ENCODE data around the gene PRIMPOL. TPM values are rescaled to one million over a fixed set of nuclear protein-coding genes. Genes with fewer than 3 reads are reported as not detected.
A peak's percentile ranks its signal among the peaks of the same experiment; 100 is the strongest.

PRIMPOL gene
- total RNA-seq, 1 donor from 2014 or later = 12.5 TPM

DNA sequence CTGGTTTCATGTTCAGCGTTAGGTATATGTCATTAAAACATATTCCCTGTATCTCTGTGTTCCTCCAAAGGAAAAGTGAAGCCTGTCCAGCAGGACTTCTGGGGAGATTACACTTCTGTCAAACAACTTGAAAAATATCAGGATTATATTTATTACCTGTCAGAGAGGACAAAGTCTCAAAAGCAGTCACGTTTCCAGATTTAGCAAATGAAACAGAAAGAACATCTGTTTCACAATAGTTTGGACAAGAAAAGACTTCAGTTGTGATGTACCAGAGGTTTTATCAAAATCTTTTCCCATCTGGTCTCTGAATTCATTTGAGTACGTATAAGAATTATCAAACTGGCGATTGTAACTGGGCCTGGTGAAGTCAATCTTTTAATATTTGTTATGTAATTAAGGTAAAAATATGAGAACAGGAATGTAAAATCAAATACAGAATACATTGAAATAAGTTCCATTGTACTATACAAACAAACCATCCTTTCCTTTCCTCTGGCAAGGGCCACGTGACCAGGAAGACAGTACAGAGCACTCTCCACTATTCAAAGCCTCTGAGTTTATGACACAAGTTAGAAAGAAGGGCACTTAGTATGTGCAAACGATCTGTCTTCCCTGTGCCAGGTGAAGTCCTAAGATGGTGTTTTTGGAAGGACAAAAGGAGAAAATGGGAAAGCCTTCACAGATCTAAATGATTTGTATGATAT lies 3.5 kb upstream of the PRIMPOL start:
- intact Hi-C loops (cut with DNase I) = loop anchor here (5.0 to 10.0 kb wide), 5 partner anchors 86 to 1549 kb away; partner anchors contain the start of genes CENPU and CYP4V2
- Histone ChIP-seq H3K27me3 (no peaks in the 10 kb centered on the region), H3K27ac (peak overlapping the region; percentile 29 to 100), H3K9me3 (no peaks in the 10 kb centered on the region), H3K4me3 (peak overlapping the region in 1 of 2 donors; percentile 88), H3K4me1 (peaks cover 9 to 47% of the 10 kb centered on the region in 2 donors), H3K36me3 (peaks cover 4% of the 10 kb centered on the region in 2 donors)
- no peak for DNase-seq (ENCODE audit: low spot score in 2 of 2)
- TF ChIP-seq, protein P1, sequence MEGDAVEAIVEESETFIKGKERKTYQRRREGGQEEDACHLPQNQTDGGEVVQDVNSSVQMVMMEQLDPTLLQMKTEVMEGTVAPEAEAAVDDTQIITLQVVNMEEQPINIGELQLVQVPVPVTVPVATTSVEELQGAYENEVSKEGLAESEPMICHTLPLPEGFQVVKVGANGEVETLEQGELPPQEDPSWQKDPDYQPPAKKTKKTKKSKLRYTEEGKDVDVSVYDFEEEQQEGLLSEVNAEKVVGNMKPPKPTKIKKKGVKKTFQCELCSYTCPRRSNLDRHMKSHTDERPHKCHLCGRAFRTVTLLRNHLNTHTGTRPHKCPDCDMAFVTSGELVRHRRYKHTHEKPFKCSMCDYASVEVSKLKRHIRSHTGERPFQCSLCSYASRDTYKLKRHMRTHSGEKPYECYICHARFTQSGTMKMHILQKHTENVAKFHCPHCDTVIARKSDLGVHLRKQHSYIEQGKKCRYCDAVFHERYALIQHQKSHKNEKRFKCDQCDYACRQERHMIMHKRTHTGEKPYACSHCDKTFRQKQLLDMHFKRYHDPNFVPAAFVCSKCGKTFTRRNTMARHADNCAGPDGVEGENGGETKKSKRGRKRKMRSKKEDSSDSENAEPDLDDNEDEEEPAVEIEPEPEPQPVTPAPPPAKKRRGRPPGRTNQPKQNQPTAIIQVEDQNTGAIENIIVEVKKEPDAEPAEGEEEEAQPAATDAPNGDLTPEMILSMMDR (IDR thresholded peaks at IDR 0.05) = no peak

DNA sequence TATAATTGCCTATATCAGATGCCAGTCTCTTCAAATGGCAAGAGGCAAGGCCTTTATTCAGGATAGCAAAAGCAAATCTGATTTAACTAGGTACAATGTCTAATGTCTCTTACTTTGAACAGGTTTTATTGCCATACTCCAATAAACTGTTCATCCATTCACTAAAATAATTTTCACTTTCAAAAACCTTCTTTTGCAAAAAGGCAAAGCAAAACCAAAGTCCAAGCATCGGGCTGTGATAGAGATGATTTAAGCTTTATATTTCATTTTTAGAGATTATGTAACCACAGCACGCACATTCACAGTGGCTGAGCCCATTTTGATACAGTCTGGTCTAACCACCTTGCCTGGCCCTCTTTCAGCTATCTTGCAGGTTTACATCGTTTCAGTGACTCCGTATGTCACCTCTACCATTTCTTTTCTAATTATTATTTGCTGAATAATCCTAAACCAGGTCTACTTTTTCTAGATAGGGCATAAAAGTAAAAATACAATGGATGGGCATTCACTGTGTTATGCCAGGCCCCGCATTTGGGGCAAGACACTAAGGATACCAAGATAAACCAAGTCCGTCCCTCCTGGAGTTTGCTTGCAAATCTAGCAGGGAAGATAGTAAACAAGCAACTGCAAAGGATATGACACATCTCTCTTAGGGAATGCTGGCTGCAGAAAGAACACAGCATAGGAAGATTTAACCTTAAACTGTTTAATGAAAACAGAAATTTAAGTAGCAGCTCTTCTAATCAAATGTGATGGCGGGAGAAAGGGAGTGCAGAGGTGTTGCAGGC lies 2.1 kb upstream of the PRIMPOL start:
- Histone ChIP-seq H3K4me1 (peaks cover 9 to 47% of the 10 kb centered on the region in 2 donors), H3K9me3 (no peaks in the 10 kb centered on the region), H3K27ac (peak overlapping the region; percentile 100), H3K4me3 (peak overlapping the region; percentile 88 to 100), H3K27me3 (no peaks in the 10 kb centered on the region), H3K36me3 (peaks cover 4% of the 10 kb centered on the region in 2 donors)
- no peak for DNase-seq (ENCODE audit: low spot score in 2 of 2)
- TF ChIP-seq, protein P1 (IDR thresholded peaks at IDR 0.05) = no peak
- intact Hi-C loops (cut with DNase I) = loop anchor here (2.0 to 10.0 kb wide), 7 partner anchors 85 to 1547 kb away; partner anchors contain the start of genes ACSL1, CENPU and CYP4V2

DNA sequence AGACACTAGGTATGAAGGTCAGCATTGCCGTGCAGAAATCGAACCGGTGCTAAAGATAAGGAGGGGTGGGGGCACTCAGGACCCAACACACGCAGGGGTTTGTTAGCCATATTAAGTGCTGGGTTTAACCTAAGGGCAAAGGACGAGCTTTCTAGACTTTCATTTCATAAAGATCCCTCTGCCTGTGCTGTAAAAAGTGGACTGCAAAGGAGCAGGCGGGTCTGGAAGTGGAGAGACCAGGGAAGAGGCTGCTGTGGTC lies 1.6 kb upstream of the PRIMPOL start:
- intact Hi-C loops (cut with DNase I) = loop anchor here (2.0 to 10.0 kb wide), 7 partner anchors 84 to 1547 kb away; partner anchors contain the start of genes ACSL1, CENPU and CYP4V2
- H3K4me1 ChIP-seq = peaks cover 9 to 47% of the 10 kb centered on the region in 2 donors

DNA sequence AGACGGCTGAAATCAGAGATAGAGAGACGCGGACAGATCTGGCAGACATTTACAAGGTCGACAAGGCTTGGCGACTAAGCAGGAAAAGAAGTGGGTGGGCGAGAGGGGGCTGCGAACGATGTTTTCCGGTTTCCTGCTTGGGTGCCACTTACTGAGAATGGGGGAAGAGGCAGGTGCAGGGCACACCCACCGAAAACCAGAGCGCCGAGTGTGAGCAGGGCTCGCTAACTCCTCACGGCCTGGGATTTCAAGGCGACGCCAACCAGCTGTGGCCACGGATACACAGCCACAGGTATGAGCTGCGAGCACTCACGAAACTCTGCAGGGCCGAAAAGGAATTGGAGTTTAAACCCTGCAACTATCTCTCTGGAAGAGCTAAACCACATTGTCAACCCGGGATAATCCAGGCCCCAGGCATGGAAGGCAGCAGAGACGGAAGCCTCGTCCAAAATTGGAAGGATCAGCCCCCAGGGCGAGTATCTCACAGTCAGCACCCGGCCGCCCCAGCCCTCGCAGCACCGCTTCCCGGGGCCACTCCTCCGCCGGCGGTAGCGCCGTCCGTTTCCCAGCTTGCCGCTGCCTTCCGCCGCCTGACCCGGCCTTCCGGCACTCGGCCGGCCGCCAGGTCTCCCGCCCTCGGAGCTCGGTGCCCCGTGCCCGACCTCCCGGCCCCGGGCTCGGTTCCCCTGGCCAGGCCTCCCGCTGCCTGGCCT lies 1.1 kb upstream of the PRIMPOL start:
- peak in 1 of 2 donors; percentile 79 for DNase-seq (ENCODE audit: low spot score in 2 of 2)
- TF ChIP-seq, protein P1 (IDR thresholded peaks at IDR 0.05) = no peak
- intact Hi-C loops (cut with DNase I) = loop anchor here (1.0 to 10.0 kb wide), 10 partner anchors 84 to 1546 kb away; partner anchors contain the start of genes ACSL1, CENPU, CYP4V2 and IRF2
- Histone ChIP-seq H3K4me1 (peaks cover 9 to 47% of the 10 kb centered on the region in 2 donors), H3K27me3 (no peaks in the 10 kb centered on the region), H3K36me3 (peaks cover 4% of the 10 kb centered on the region in 2 donors), H3K9me3 (no peaks in the 10 kb centered on the region), H3K27ac (peak overlapping the region; percentile 100), H3K4me3 (peak overlapping the region; percentile 88 to 100)

More for the DNA sequence above, 1.6 kb upstream of the PRIMPOL start:
- TF ChIP-seq, protein P1 (IDR thresholded peaks at IDR 0.05) = no peak
- peak overlapping the region; percentile 88 to 100 for H3K4me3 ChIP-seq
- H3K9me3 ChIP-seq = no peaks in the 10 kb centered on the region
- H3K36me3 ChIP-seq = peaks cover 4% of the 10 kb centered on the region in 2 donors
- no peak for DNase-seq (ENCODE audit: low spot score in 2 of 2)
- H3K27me3 ChIP-seq = no peaks in the 10 kb centered on the region
- H3K27ac ChIP-seq = peak overlapping the region; percentile 100

All from ascending aorta (tissue), 2 donors.